GOT3 (cell line): ENCODE results near the gene NEK1.
A peak's percentile ranks its signal among the peaks of the same experiment; 100 is the strongest.
"Not testable (repeated sequence)": the region's sequence is repeated elsewhere in the genome, so short reads cannot be mapped to it uniquely, and the experiment has no call there.

ENCODE experiments used
- DNase-seq: peaks from one replicate; lab custom pipeline; 2025; ENCODE audit warnings: mixed read lengths; lab: John Stamatoyannopoulos, UW

Gene NEK1

DNA sequence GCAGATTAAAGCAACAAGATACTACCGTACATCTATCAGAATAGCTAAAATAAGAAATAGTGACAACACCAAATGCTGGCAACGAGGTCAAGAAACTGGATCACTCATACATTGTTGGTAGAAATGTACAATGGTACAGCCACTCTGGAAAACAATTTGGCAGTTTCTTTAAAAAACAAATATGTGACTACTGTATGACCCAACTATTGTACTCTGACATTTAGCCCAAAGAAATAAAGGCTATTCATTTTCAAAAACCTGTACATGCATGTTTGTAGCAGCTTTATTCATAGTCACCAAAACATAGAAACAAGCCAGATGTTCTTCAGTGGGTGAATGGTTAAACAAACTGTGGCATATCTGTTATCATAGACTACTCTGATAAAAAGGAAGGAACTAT lies 16.2 kb upstream of the NEK1 start:
- no peak for DNase-seq

- no peak for DNase-seq
Measured at GRCh38 chr4:169627307-169627706, 14.9 kb upstream of the NEK1 start.

DNA sequence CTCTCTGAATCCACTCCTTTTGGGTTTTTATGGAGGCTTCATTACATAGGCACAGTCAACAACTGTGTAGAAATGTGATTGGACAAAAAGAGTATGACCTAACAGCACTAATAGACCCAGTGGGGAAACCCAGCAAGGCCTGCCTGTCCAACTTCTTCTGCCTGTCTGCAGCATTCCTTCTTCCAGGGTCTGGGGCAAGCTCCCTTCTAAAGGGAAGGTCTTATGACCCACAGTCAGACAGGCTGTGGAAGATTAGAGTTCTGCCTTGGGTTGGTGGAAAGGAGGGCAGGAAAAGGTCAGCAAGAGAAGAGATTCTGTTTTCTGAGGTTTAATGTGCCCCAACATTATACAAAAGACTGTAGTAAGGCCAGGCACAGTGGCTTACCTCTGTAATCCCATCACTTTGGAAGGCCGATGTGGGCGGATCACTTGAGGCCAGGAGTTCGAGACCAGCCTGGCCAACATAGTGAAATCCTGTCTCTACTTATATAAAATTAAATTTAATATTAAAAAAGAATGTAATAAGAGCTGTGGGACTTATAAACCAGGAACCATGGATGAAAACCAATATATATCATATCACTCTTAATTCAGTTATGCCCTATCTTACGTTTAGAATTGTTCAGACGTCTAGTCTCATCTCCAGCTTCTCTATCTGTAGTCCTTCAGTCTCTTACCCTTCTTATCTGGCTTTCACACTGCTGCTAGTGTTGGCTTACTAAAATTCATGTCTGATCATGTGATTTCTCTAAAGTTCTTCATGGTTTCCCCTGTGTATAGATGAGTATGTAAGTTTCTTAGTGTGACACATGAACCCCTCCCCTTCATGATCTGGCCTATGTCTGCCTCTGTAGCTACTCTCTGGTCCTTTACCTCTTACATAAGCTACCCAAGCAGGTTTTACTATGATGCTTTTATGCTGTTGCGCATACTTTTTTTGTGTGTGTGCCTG lies 14.2 kb upstream of the NEK1 start:
- DNase-seq = no peak

DNA sequence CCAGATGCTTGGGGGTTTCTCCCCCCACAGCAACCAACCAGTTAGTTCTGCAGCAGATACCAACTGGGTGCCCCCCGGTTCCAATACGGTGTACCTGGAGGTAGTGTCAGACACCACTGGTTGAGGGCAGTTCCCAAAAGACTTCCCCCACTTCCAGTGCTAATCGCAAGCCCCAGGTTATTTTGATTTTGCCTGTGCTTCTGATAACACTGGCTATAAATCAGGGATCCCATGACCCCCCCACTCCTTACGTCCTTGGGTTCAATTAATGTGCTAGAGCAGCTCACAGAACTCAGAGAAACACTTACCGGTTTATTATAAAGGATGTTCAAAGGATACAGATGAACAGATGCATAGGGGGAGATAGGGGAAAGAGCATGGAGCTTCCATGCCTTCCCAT lies 13.5 kb upstream of the NEK1 start:
- no peak for DNase-seq

DNA sequence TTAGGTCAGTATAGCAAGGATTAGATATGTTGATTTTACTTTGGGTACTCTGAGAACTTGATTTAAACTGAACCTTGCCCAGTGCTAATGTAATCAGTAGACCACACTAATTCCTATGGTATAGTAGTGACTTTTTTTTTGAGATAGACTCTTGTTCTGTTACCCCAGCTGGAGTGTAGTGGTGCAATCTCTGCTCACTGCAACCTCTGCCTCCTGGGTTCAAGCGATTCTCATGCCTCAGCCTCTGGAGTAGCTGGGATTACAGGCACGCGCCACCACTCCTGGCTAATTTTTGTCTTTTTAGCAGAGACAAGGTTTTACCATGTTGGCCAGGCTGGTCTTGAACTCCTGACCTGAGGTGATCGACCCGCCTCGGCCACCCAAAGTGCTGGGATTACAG lies 11.6 kb upstream of the NEK1 start:
- DNase-seq = not testable (repeated sequence)

- DNase-seq = no peak
Measured at GRCh38 chr4:169622566-169622965, 10.2 kb upstream of the NEK1 start.

DNA sequence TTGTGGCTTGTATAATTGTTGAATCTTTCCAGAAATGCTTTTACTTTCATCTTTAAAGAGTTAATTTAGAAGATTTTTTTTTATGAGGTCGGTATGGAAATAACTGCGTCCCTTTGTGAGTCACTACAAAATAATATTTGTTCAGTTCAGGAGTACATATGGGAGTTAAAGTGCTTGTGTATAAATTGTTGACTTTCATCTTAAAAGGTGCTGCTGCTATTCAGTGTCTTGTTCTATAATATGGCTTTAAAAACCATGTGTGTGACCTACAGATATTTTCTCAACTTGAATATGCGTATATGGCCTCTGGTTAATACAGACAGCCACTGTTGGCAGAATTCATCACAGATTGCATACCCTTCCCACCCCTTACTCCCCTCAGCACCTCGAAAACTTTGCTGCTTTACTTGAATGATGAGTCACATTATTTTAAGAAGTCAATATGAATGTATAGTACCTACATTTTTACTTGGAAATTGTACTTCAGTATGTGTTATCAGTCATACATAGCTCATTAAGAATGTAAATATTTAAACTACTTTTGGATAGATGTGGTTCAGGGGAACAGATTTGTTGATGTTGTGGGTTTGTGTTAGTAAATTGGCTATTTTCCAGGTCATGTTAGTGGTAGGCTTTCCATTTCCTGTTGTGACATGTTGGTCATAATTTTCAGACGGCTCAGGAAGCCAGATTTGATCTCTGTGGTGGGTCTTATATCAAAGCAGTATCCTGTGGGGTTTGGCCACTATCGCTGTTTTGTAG lies 9.5 kb upstream of the NEK1 start:
- DNase-seq = no peak

DNA sequence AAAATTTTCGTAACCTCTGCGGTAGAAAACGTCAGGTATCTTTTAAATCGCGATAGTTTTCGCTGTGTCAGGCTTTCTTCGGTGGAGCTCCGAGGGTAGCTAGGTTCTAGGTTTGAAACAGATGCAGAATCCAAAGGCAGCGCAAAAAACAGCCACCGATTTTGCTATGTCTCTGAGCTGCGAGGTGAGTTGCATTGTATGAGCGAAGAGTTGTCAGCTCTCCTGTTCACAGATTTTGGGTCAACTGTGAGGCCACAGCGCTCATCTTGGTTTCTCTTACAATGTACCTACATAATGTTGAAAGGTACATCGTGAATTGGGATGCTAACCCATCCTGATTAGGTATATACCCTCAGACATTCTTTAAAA lies 8.5 kb upstream of the NEK1 start:
- no peak for DNase-seq

DNA sequence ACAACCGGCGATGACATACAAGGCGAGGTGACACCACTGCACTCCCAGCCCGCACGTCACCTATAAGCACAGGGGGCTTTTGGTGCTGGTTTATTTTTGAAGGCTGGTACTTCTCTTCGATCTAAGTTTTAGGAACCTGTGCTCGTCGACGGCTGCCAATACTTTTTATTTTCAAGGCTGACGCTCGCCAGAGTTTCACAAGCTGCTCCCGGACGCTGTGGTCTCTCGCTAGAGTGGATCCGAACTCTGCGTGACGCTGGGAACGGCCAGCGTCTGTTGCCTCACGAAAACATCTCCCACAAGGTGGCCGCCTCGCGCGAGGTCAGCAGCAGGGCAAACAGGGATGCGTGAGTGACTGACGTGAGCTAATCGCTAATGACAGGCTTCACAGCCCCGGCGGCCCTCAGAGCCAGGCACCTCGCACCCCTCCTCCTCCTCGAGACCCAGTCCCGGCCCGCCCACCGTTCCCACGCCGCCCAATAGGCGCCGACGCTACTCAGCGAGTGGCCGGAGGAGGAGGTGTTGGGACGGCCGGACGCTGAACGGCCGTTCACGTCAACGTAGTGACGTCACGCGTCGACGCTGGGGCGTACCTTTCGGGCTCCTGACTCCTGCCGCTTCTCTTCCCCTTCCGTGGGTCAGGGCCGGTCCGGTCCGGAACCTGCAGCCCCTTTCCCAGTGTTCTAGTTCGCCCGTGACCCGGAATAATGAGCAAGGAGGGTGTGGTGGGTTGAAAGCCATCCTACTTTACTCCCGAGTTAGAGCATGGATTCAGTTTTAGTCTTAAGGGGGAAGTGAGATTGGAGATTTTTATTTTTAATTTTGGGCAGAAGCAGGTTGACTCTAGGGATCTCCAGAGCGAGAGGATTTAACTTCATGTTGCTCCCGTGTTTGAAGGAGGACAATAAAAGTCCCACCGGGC lies 7.8 kb upstream of the NEK1 start, which contains the start of gene CLCN3:
Gene CLCN3 (plus strand): TSS at position 621 of the 922 bp plus-strand sequence. CDS start 15,351 bp downstream, outside the sequence.
- DNase-seq = peak; percentile 7

DNA sequence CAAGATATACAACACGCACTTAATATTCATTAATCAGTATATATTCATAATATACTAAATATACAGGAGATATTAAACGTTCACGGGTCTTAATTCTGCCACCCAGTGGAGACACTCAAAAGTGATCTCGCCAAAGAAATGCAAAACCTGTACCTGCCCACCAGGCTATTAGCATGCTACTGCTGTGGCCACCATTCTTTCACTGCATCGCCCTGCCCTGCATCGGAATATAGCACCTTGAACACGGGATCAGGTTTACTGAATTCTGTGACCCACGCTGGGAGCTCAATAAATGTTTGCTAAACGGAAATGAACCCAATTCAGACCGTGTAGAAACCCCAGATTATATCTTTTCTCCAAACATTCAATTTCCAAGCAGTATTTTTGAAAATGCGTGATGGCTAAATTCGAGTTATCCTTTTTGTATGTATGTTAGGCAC lies 7.2 kb upstream of the NEK1 start:
- DNase-seq = no peak

- no peak for DNase-seq
Measured at GRCh38 chr4:169618986-169619385, 6.6 kb upstream of the NEK1 start.

DNA sequence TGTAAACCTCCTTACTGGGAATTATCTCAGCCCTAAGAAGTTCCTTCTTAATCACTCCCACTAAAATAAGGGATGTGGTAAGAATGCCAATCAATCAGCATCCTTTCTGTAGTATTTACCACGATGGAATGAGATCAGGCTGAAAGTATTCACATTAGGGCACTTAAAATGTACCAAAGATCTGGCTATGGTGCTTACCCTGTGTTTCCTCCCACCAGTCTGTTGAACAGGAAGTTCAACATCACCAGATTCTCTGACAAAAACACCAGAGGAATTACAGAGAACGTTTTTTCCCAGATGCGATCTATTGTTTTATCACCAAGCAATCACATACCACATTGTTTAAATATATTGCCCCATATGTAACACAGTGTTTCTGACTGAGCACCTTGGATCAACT lies 5.9 kb upstream of the NEK1 start:
- DNase-seq = no peak

- DNase-seq = no peak
Measured at GRCh38 chr4:169617306-169617705, 4.9 kb upstream of the NEK1 start.

DNA sequence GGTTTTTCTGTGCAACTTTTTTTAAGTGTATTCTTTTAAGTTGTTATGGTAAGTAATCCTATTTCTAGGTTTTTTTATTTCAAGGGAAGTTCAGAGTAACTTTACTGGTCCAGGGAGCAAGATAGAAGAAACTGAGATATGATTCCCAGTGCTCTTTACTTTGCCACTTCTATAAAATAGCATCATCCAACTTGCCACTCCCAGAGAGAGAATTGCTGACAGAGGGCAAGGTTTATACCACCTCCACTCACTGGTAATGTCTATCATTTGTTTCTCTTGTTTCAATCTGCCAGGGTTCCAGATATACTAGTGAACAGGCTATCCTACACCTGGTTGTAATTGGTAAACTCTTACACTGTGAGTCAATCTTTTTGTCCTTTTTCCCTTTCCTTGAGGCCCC lies 4.5 kb upstream of the NEK1 start:
- DNase-seq = no peak

DNA sequence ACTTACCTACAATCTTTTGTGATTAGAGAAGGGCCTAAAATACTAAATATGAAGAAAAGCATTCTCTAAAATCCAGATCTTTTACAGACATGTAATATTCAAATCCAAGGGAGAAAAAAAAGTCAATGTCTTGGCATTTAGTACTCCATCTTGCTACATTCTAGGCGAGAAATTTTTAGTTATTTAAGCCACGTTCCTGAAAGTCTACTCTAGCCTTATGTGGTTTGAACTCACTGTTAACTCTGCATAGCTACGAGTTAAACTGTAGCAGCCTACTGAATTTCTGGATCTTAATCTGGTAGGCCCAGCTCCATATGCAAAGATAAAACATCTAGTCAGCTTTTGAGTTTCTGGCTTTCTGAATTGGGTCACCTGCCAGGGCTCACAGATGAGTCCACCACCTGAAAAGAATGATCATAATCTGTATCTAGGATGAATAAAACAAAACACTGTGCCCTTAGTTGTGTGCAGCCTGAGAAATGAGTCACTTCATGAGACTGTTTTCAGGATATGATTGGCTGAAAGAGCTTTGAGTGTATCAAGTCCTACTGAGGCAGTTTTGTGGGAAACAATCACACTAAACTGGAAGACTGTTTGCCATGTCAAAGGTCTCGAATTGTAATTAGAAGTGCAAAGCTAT lies 3.2 kb upstream of the NEK1 start:
- DNase-seq = no peak

GRCh38 chr4:169612871-169613859 lies 782 bp upstream of the NEK1 start:
- DNase-seq = peak; percentile 13

DNA sequence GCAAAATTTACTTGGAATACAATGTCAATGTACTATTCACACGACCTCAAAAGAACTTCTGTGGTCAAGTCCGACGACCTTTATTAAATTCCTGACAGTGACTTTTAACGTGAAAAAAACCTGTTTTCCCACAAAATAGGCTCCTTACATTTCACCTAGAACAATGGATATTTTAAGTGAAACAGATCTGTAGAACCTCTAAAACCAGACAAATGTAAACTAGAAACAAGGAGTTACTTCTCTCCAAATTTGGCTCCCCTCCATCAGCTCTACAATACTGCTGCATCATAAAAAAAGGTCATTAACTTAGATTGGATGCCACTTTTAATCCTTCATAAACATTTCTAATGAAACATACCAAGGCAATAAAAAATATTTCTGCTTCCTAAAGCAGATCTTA lies 1.2 kb downstream of the NEK1 start:
- no peak for DNase-seq

- no peak for DNase-seq
Measured at GRCh38 chr4:169604903-169605331, 7.5 kb downstream of the NEK1 start.

DNA sequence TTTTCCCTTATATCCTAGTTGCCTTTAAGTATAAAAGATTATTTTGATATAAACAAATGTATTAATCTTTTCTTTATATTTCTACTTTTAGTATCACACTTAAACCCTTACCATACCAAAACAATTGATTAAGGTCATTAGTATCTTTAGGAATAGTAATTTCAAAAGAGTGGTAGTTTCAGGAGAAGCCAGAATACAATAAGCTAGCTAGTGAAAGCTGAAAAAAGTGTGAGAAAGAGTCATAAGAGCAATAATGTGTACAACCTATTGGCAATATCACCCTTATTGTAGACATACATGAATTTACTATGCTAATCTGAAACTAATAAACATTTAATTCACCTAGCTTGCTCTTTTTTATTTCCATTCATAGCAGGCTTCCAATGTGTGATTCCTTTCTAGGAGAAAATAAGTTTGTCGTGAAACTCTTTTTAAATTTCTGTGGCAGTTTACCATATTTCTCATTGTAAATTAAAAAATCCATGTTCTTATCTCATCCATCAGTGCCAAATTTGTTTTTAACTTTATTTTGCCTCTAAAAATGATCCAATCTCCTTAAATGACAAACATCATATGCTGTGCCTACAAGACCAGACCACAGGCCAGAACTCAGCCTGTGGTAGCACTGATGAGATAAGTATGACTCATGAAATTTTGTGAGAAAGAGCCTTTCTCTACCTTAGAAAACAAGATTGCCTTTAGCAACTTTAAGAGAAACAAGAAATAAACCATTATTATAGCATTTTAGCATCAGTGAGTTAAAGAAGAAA lies 8.1 kb downstream of the NEK1 start:
- DNase-seq = no peak
